ENCODE measurements around the gene TSPAN18.

DNA sequence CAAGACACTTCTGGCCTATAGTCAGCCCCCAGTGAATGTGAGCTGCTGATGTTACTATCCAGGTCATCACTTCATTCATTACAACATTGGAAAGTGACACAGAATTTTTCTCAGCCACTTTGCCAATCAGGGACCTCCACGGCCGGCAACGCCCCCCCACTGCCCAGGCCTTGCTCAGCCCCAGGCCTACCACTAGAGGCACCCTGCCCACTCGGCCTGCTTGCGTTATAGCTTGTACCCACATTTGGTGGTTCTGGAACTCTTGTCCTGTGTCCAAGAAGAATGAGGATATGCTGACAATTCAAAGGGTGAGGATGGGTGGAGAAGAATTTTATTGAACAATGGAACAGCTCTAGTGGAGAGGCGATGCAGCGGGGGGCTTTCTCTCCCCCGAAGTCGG, 96.2 kb downstream of the TSPAN18 start:
- no peak for TF ChIP-seq POLR2A (IDR thresholded peaks at IDR 0.05)
- TF ChIP-seq, protein P1, sequence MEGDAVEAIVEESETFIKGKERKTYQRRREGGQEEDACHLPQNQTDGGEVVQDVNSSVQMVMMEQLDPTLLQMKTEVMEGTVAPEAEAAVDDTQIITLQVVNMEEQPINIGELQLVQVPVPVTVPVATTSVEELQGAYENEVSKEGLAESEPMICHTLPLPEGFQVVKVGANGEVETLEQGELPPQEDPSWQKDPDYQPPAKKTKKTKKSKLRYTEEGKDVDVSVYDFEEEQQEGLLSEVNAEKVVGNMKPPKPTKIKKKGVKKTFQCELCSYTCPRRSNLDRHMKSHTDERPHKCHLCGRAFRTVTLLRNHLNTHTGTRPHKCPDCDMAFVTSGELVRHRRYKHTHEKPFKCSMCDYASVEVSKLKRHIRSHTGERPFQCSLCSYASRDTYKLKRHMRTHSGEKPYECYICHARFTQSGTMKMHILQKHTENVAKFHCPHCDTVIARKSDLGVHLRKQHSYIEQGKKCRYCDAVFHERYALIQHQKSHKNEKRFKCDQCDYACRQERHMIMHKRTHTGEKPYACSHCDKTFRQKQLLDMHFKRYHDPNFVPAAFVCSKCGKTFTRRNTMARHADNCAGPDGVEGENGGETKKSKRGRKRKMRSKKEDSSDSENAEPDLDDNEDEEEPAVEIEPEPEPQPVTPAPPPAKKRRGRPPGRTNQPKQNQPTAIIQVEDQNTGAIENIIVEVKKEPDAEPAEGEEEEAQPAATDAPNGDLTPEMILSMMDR (IDR thresholded peaks at IDR 0.05) = no peak

Data from stomach (tissue), 4 donors.